SH-SY5Y (cell line): ENCODE measurements around the gene OTUD4.

Experiments used
- GATA2 ChIP-seq: IDR thresholded peaks from 2 replicates; pipeline ENCODE4 v1.6.1; 2011; ENCODE audit warnings: mild to moderate bottlenecking, low read depth, low read length
- GATA3 ChIP-seq: IDR thresholded peaks from 2 replicates; pipeline ENCODE4 v1.6.1; 2011; ENCODE audit warnings: low read depth, mild to moderate bottlenecking, low read length, moderate library complexity

DNA sequence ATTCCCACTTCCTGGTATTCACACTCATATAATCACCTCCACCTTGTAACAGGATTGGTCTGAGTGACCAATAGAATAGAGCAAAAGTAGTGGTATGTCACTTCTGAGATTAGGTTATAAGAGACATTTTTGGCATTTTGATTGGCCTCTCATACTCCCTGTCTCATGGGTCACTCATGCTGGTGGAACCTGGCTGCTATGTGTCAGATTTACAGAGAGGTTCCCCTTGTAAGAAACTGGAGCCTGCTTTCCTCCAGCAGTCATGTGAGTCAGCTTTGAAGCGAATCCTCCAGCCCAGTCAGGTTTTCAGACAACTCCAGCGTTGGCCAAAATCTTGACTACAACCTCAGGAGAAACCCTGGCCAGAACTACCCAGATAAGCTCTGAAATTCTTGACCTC, 2.6 kb upstream of the OTUD4 start:
- TF ChIP-seq GATA3 (no peak), GATA2 (no peak)
